Activated CD4-positive, alpha-beta T cell treated with anti-CD3 and anti-CD28 coated beads for 36 hours (primary cell): Measurements from ENCODE around the gene TMEM132D. TPM values are rescaled to one million over a fixed set of nuclear protein-coding genes. Genes with fewer than 3 reads are reported as not detected.

ENCODE experiments used
- ATAC-seq: fragments of 200-7000 bp; cut with Tn5 transposase; one replicate; pipeline ENCODE4 v1.10.0; 2021; ENCODE audit warnings: mild to moderate bottlenecking, moderate library complexity
- CTCF ChIA-PET: fragments of 350-600 bp; sonication (Branson Sonifier 250); formaldehyde crosslinking; loops from one replicate; lab custom pipeline; 2021; ENCODE audit warnings: antibody characterized with exemption; lab: Charles Lee
- POLR2A ChIA-PET: fragments of 350-600 bp; sonication (Branson Sonifier 250); formaldehyde crosslinking; loops from one replicate; lab custom pipeline; 2021; ENCODE audit warnings: antibody characterized with exemption, inconsistent platforms; lab: Charles Lee
- DNase-seq: peaks from one replicate; pipeline ENCODE4 v3.0.0-alpha.2; 2020
- H3K27ac Mint-ChIP-seq: one replicate; pipeline ENCODE4 v1.8.0; 2021; ENCODE audit warnings: mixed read lengths
- H3K27me3 Mint-ChIP-seq: one replicate; pipeline ENCODE4 v1.8.0; 2021; ENCODE audit warnings: mixed read lengths
- H3K36me3 Mint-ChIP-seq: one replicate; pipeline ENCODE4 v1.8.0; 2021; ENCODE audit warnings: low read depth, mixed read lengths
- H3K4me1 Mint-ChIP-seq: one replicate; pipeline ENCODE4 v1.8.0; 2021; ENCODE audit warnings: mixed read lengths
- H3K4me3 Mint-ChIP-seq: one replicate; pipeline ENCODE4 v1.8.0; 2021; ENCODE audit warnings: mild to moderate bottlenecking, moderate library complexity, mixed read lengths
- H3K9me3 Mint-ChIP-seq: one replicate; pipeline ENCODE4 v1.8.0; 2021; ENCODE audit warnings: low read depth, mixed read lengths
- intact Hi-C, 2 experiments: fragments of 100-400 bp; cut with DNase I in 1 of 2; cut with micrococcal nuclease in 1 of 2; formaldehyde crosslinking; loops; one replicate each; pipeline versions ENCODE4 v1.14.2 to v1.15.1; 2022 to 2024; cut with DNase I, micrococcal nuclease
- total RNA-seq, 2 experiments: library from RNA; stranded (reverse); gene quantifications; one replicate each; pipeline ENCODE4 v1.2.3, GENCODE V29; 2021

TMEM132D gene
- total RNA-seq, 2 experiments from 2014 or later, result not detected

DNA sequence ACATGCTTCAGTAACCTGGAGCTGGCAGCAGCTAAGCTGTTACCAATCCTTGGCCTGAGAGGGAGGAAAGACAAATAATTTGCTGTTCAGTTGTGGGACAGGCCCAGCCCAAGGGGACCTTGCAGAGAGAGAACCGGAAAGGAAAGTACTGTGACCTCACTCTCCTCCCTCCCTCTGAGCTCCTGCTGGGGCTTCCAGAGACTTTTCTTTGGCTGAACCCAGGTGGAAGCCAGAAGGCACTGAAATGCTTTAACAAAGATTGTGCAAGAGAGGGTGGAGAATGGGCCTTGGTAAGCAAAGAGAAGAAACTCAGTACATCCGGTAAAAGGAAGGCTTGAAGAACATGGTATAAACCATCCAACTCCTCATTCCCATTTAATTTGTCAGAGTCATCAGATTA is 593.5 kb downstream of the TMEM132D start:
- Mint-ChIP-seq H3K9me3 (peaks cover 2% of the 10 kb centered on the region), H3K4me1 (no peaks in the 10 kb centered on the region), H3K27me3 (no peaks in the 10 kb centered on the region), H3K27ac (no peak overlapping the region), H3K4me3 (no peak overlapping the region), H3K36me3 (no peaks in the 10 kb centered on the region)
- intact Hi-C loops, result no loop called here
- CTCF ChIA-PET, result no interaction called here
- DNase-seq, result no peak
- ATAC-seq, result no peak
- POLR2A ChIA-PET, result interaction anchor here (0.9 to 1.0 kb wide), 2 partner anchors 23 to 92 kb away, joined by 3 to 6 read pairs; no protein-coding TSS in a partner anchor

DNA sequence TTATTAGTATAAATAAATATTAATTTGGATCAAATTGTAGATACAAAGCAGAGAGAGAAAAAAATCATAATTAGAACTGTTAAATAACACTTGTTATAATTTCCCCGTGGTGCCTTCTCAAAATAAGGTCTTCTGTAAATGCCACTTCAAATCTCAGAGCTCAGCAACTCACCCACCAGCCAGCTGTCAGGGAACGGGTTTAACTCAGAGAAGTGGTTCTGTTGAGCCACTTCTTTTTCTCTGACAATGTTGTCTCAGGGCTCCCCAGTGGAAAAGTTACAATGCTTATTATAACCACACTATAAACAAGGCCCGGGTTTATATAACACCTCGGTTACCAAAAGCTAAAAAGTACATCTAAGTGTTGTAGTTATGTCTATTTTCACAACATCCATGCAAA is 598.0 kb downstream of the TMEM132D start:
- H3K36me3 Mint-ChIP-seq, result no peaks in the 10 kb centered on the region

DNA sequence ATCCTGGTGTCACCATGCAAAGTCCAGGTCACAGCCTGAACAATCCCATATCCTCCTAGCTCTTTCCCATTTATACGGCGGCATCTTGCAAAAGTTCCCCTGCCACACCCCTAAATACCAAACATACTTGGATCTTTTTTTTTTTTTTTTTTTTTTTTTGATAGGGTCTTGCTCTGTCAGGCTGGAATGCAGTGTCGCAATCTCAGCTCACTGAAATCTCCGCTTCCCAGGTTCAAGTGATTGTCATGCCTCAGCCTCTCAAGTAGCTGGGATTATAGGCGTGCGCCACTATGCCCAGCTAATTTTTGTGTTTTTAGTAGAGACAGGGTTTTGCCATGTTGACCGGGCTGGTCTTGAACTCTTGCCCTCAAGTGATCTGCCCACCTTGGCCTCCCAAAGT is 599.3 kb downstream of the TMEM132D start:
- DNase-seq (no peak), ATAC-seq (no peak)
- Mint-ChIP-seq H3K9me3 (peaks cover 4% of the 10 kb centered on the region), H3K27me3 (no peaks in the 10 kb centered on the region), H3K27ac (no peak overlapping the region), H3K4me3 (no peak overlapping the region), H3K4me1 (no peaks in the 10 kb centered on the region), H3K36me3 (no peaks in the 10 kb centered on the region)
- POLR2A ChIA-PET, result no interaction called here
- intact Hi-C loops, result no loop called here
- CTCF ChIA-PET, result no interaction called here

More for the DNA sequence above, 598.0 kb downstream of the TMEM132D start:
- Mint-ChIP-seq H3K4me3 (no peak overlapping the region), H3K9me3 (peaks cover 4% of the 10 kb centered on the region), H3K27ac (no peak overlapping the region), H3K4me1 (no peaks in the 10 kb centered on the region), H3K27me3 (no peaks in the 10 kb centered on the region)
- intact Hi-C loops, result no loop called here
- ATAC-seq (no peak), DNase-seq (no peak)
- ChIA-PET CTCF (no interaction called here), POLR2A (no interaction called here)

DNA sequence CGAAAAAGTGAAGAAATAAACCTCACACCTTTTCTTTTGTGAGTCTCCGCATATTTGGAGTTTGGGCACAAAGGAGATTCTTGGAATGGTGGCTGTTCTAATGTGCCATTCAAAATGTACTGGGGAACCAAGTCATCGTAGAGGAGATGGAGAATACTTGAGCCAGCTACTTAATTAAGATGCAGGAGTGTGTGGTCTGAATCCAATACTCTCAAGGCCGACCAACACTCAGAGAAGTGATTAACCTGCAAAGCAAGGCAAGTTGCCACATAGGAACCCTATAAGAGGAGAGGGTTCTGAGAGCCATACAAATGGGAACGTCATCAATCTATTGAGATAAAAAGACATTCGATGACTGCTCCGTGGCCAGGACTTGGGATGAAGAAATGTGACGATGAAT is 603.8 kb downstream of the TMEM132D start:
- H3K27ac Mint-ChIP-seq, result no peak overlapping the region
- DNase-seq (no peak), ATAC-seq (no peak)
- H3K36me3 Mint-ChIP-seq, result no peaks in the 10 kb centered on the region
- no peak overlapping the region for H3K4me3 Mint-ChIP-seq
- ChIA-PET CTCF (no interaction called here), POLR2A (no interaction called here)
- peaks cover 9% of the 10 kb centered on the region for H3K9me3 Mint-ChIP-seq
- H3K27me3 Mint-ChIP-seq, result no peaks in the 10 kb centered on the region
- intact Hi-C loops, result no loop called here
- H3K4me1 Mint-ChIP-seq, result no peaks in the 10 kb centered on the region

DNA sequence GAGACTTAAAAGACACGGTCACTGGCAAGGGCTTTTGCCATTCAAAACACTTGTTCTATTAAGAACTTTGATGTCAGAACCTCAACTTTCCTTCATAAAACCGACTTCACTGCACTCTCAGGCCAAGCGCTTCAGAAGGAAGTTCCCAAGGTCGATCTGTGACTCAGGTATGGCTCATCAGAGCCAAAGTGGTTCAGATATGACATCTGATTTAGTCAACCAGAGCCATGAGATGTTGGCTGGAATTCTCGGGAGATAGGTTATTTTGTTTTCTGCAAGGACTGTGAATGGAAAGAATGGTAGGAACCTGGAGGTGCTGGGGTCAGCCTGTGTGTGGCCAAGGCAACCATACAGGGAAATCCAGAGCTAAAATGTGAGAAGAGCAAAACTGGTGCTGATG is 604.9 kb downstream of the TMEM132D start:
- POLR2A ChIA-PET, result no interaction called here
- Mint-ChIP-seq H3K9me3 (peaks cover 10% of the 10 kb centered on the region), H3K36me3 (no peaks in the 10 kb centered on the region), H3K27ac (no peak overlapping the region), H3K27me3 (no peaks in the 10 kb centered on the region), H3K4me3 (no peak overlapping the region), H3K4me1 (no peaks in the 10 kb centered on the region)
- intact Hi-C loops, result no loop called here
- ATAC-seq, result no peak
- no peak for DNase-seq
- CTCF ChIA-PET, result interaction anchor here (0.7 kb wide), 1 partner anchor 17 kb away, joined by 3 read pairs; no protein-coding TSS in a partner anchor

DNA sequence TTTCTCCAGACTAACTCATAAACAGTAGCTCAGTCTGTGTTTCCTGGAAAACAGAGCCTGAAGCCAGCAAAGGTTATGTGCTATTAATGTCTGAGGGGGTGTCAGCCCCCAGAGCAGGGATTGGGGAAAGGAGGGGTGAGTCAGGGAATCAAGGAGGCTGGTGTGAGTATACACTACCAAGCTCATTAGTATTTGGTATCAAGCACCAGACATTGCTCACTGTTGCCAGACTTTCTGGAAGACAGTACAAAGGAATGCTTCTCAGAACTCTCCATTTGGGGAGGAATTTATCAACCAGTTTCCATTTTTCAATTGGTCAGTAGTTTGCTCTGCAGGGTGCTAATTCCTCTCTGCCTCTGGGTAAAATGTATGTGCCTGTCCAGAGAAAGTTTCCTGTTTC is 607.2 kb downstream of the TMEM132D start:
- ChIA-PET POLR2A (no interaction called here), CTCF (interaction anchor here (0.6 kb wide), 1 partner anchor 367 kb away, joined by 4 read pairs; no protein-coding TSS in a partner anchor)
- Mint-ChIP-seq H3K4me3 (no peak overlapping the region), H3K27me3 (no peaks in the 10 kb centered on the region), H3K36me3 (no peaks in the 10 kb centered on the region), H3K4me1 (no peaks in the 10 kb centered on the region), H3K27ac (no peak overlapping the region), H3K9me3 (peaks cover 12% of the 10 kb centered on the region)
- ATAC-seq, result no peak
- DNase-seq, result no peak
- intact Hi-C loops, result no loop called here

DNA sequence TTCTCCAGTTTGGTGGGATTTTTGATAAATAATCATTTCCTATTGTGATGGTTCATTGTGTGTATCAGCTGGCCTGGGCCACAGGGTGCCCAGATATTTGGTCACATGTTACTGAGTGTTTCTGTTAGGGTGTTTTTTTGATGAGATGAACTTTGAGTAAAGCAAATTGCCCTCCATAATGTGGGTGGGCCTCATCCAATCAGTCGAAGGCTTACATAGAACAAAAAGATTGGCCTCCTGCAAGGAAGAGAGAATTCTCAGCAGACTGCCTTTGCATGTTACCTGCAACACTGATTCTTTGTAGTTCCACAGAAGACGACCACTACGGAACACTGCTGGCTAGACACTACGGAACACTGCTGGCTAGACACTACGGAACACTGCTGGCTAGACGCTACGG is 609.0 kb downstream of the TMEM132D start:
- Mint-ChIP-seq H3K36me3 (no peaks in the 10 kb centered on the region), H3K27me3 (no peaks in the 10 kb centered on the region), H3K4me1 (no peaks in the 10 kb centered on the region), H3K9me3 (peaks cover 12% of the 10 kb centered on the region), H3K27ac (no peak overlapping the region), H3K4me3 (no peak overlapping the region)
- DNase-seq (no peak), ATAC-seq (no peak)
- ChIA-PET CTCF (no interaction called here), POLR2A (interaction anchor here (0.6 kb wide), 1 partner anchor 864 kb away, joined by 4 read pairs; no protein-coding TSS in a partner anchor)
- intact Hi-C loops, result no loop called here

DNA sequence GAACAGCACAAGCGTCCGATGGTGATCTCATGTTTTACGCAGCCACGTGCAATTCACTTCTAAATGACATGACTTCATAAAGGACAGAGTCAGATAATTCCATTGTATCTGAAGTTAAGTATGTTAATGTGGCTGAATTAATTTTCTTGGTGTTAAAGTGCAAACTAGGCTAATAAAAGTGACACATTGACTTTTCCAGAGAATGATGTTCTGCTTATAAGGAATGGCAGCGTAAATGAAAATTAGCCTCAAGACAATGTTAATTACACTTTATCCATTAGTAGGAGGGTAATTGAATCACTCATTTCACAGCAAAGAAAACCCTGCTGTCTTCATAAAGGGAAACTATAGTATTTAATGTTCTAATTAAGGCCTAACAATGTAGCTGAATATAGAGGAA is 624.1 kb downstream of the TMEM132D start:
- Mint-ChIP-seq H3K36me3 (no peaks in the 10 kb centered on the region), H3K27me3 (no peaks in the 10 kb centered on the region), H3K9me3 (peaks cover 4% of the 10 kb centered on the region), H3K4me1 (no peaks in the 10 kb centered on the region), H3K27ac (no peak overlapping the region), H3K4me3 (no peak overlapping the region)
- CTCF ChIA-PET, result no interaction called here
- POLR2A ChIA-PET, result no interaction called here
- ATAC-seq (no peak), DNase-seq (no peak)
- intact Hi-C loops, result no loop called here

DNA sequence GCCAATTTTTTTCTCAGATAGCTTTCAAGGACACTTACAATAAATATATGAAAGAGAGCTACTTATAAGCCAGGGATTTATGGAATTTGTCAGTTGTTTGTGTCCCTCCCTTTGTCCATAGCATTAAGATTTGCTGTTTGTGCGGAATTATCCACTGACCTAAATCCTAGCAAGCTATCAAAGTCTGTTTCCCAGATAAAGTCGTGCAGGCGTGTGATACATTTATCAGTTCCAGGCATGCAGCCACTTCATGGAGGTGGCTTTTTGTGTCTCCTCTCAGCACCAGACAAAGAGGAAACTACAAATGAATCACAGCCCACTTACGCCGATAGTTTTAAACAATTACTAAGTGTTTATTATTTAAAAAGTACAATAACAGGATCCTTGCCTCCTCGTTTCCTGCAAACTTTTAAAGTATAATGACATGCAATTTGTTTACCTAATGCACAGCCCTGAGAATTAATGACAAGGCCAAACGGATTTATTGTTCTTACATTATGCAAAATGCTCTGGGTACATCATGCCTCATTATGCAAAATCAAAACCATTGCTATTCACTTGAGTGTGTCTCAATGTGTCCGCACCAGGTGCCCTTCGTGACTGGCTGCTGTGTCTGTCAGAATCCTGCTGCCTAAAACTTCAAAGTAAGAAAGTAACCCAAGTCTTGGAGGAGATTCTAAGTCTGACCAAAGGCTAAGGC is 627.3 kb downstream of the TMEM132D start:
- peaks cover 2% of the 10 kb centered on the region for H3K9me3 Mint-ChIP-seq
- no peak for ATAC-seq
- H3K27me3 Mint-ChIP-seq, result no peaks in the 10 kb centered on the region

DNA sequence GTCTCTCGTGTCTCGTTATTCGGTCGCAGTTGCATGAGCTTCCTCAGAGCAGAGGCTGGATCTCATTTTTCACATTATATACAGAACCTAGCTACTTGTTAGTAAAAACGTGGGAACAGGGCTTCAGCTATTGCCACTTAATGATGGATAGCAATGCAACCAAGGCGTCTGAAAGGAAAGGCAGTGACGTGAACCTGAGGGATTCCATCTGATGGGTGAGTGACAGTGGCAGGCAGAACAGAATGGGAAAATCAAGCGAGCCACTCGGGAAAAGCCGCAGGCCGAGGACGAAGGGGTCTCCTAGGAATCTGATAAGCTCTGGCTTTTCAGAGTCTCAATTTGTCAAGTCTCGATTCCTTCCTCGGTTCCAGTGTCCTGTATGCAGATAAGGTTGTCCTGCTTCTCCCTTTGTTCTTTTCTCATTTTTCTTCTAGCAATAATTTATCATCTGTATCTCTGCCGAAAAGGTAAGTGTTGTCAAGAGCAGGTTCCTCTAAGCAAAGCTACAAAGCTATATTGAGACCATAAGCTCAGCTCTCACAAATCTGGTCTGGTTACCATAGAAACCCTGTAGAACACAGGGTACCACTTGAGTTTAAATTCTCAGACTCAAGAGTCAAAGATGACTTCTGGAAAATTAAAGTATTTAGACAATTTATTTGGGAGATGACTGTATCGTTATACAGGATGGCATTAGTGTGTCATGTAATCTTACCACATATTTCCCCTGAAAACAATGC is 633.9 kb downstream of the TMEM132D start:
- H3K36me3 Mint-ChIP-seq, result no peaks in the 10 kb centered on the region
- CTCF ChIA-PET, result no interaction called here
- peaks cover 15% of the 10 kb centered on the region for H3K9me3 Mint-ChIP-seq
- H3K27me3 Mint-ChIP-seq, result no peaks in the 10 kb centered on the region
- no peaks in the 10 kb centered on the region for H3K4me1 Mint-ChIP-seq
- ATAC-seq (no peak), DNase-seq (no peak)
- no peak overlapping the region for H3K27ac Mint-ChIP-seq
- intact Hi-C loops, result no loop called here
- H3K4me3 Mint-ChIP-seq, result no peak overlapping the region
- POLR2A ChIA-PET, result no interaction called here

More for the DNA sequence above, 627.3 kb downstream of the TMEM132D start:
- ChIA-PET CTCF (no interaction called here), POLR2A (no interaction called here)
- Mint-ChIP-seq H3K4me3 (no peak overlapping the region), H3K4me1 (no peaks in the 10 kb centered on the region), H3K27ac (no peak overlapping the region), H3K36me3 (no peaks in the 10 kb centered on the region)
- intact Hi-C loops, result no loop called here
- no peak for DNase-seq

DNA sequence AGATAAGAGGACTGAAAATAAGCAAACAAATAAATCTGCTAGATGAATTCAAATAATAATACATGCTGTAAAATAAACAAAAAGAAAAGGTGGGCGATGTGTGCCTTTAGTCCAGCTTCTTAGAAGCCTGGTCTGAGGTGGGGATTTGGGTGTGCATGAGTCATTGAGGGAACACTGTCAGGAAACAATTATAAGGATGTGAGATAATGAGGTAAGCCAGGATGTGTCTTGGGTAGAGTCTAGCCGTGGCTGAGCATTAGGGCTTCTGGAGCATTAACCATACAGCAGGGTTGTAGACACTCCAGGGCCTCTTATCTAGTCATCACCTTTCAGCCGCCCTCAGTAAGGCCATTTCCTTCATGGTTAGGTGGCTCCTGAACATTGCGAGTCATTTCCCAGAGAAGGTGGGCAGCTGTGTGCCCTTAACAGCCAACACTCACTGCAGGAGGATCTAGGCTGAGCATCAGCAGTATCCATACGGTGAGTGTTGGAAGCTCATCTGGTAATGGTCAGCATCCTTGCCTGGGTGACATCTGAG is 645.0 kb downstream of the TMEM132D start:
- POLR2A ChIA-PET, result no interaction called here
- intact Hi-C loops, result no loop called here

DNA sequence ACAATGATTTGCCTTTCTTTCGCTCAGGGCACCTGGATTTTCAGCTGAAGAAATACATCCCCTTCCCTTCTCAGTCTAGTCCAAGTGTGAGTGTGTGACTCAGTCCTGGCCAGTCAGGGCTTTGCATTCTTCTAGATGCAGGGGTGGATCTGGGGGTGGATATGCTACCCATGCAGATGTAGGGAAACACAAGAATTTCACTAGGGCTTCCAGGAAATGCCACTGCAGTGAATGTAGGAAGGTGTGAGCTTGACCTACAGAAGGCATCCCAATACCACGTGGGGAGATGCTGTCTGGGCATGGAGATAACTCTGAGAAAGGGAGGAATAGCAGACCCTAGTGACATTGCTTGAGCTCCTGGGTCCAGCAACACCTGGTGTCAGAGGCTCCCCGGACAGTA is 646.3 kb downstream of the TMEM132D start:
- intact Hi-C loops, result no loop called here
- no peak for ATAC-seq
- ChIA-PET CTCF (no interaction called here), POLR2A (no interaction called here)
- Mint-ChIP-seq H3K4me1 (no peaks in the 10 kb centered on the region), H3K27ac (no peak overlapping the region), H3K27me3 (no peaks in the 10 kb centered on the region), H3K9me3 (peaks cover 18% of the 10 kb centered on the region), H3K36me3 (no peaks in the 10 kb centered on the region), H3K4me3 (no peak overlapping the region)
- DNase-seq, result no peak

More for the DNA sequence above, 645.0 kb downstream of the TMEM132D start:
- Mint-ChIP-seq H3K9me3 (peaks cover 17% of the 10 kb centered on the region), H3K4me3 (no peak overlapping the region), H3K27ac (no peak overlapping the region), H3K27me3 (no peaks in the 10 kb centered on the region), H3K4me1 (no peaks in the 10 kb centered on the region), H3K36me3 (no peaks in the 10 kb centered on the region)
- DNase-seq (no peak), ATAC-seq (no peak)
- CTCF ChIA-PET, result no interaction called here
